ENCODE data around the gene FOXRED2. TPM values are rescaled to one million over a fixed set of nuclear protein-coding genes. Genes with fewer than 3 reads are reported as not detected.

Gene FOXRED2
- polyA plus RNA-seq, 1 experiment: 2.4 TPM

- Histone ChIP-seq H3K4me3 (ENCODE audit: low read depth, low read length) (no peak overlapping the region), H3K27ac (ENCODE audit: low read depth, low read length) (no peak overlapping the region), H3K9me3 (ENCODE audit: control insufficient read depth, insufficient read depth, low read length) (no peaks in the 10 kb centered on the region), H3K27me3 (ENCODE audit: control insufficient read depth, insufficient read depth, low read length) (peaks cover 27% of the 10 kb centered on the region)
- CTCF ChIA-PET: interaction anchor here (1.6 to 9.2 kb wide), 2 partner anchors 225 to 309 kb away, joined by 4 to 140 read pairs; no protein-coding TSS in a partner anchor
- TF ChIP-seq, protein P1, sequence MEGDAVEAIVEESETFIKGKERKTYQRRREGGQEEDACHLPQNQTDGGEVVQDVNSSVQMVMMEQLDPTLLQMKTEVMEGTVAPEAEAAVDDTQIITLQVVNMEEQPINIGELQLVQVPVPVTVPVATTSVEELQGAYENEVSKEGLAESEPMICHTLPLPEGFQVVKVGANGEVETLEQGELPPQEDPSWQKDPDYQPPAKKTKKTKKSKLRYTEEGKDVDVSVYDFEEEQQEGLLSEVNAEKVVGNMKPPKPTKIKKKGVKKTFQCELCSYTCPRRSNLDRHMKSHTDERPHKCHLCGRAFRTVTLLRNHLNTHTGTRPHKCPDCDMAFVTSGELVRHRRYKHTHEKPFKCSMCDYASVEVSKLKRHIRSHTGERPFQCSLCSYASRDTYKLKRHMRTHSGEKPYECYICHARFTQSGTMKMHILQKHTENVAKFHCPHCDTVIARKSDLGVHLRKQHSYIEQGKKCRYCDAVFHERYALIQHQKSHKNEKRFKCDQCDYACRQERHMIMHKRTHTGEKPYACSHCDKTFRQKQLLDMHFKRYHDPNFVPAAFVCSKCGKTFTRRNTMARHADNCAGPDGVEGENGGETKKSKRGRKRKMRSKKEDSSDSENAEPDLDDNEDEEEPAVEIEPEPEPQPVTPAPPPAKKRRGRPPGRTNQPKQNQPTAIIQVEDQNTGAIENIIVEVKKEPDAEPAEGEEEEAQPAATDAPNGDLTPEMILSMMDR (IDR thresholded peaks at IDR 0.05; ENCODE audit: low read depth, low read length): no peak
- DNase-seq (ENCODE audit: low read depth, low spot score): no peak
- POLR2A ChIA-PET: no interaction called here
These were observed 42.2 kb upstream of the FOXRED2 start for GRCh38 chr22:36549033-36549432.

GRCh38 chr22:36548606-36549005 is 41.8 kb upstream of the FOXRED2 start:
- TF ChIP-seq, protein P1 (IDR thresholded peaks at IDR 0.05; ENCODE audit: low read depth, low read length): no peak
- no peak overlapping the region for H3K4me3 ChIP-seq (ENCODE audit: low read depth, low read length)
- H3K9me3 ChIP-seq (ENCODE audit: control insufficient read depth, insufficient read depth, low read length): no peaks in the 10 kb centered on the region
- POLR2A ChIA-PET: no interaction called here
- H3K27ac ChIP-seq (ENCODE audit: low read depth, low read length): no peak overlapping the region
- H3K27me3 ChIP-seq (ENCODE audit: control insufficient read depth, insufficient read depth, low read length): peaks cover 25% of the 10 kb centered on the region
- DNase-seq (ENCODE audit: low read depth, low spot score): no peak
- CTCF ChIA-PET: interaction anchor here (9.2 kb wide), 1 partner anchor 309 kb away, joined by 140 read pairs; no protein-coding TSS in a partner anchor

DNA sequence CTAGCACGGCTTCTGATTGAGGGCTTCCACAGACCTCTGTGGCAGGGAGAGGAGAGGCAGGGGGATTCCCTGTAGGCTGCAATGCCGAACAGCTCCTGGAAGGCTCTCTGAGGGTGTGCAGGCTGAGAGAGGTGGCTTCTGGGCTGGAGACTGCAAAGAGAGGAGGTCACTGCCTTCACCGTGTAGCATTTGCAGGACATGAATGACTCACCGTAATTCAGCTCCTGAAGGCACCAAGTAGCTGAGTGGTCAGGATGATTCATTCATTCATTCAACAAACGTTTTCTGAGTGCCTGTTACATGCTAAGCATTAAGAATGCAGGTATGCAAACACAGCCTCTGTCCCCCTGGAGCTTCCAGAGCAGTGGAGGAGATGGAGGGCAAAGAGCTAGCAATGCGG is 40.1 kb upstream of the FOXRED2 start:
- Histone ChIP-seq H3K27ac (ENCODE audit: low read depth, low read length) (no peak overlapping the region), H3K27me3 (ENCODE audit: control insufficient read depth, insufficient read depth, low read length) (peaks cover 17% of the 10 kb centered on the region), H3K9me3 (ENCODE audit: control insufficient read depth, insufficient read depth, low read length) (no peaks in the 10 kb centered on the region), H3K4me3 (ENCODE audit: low read depth, low read length) (no peak overlapping the region)
- CTCF ChIA-PET: interaction anchor here (0.5 to 9.2 kb wide), 16 partner anchors 8 to 315 kb away, joined by 3 to 140 read pairs (median 4); partner anchors contain the start of gene IFT27
- POLR2A ChIA-PET: interaction anchor here (1.1 kb wide), 1 partner anchor 229 kb away, joined by 3 read pairs; the partner anchor contains the start of gene IFT27
- peak; percentile 47 for DNase-seq (ENCODE audit: low read depth, low spot score)
- TF ChIP-seq, protein P1 (IDR thresholded peaks at IDR 0.05; ENCODE audit: low read depth, low read length): 0 out of 2 replicates have a peak, but pooled peaks have one; percentile 2

- H3K27ac ChIP-seq (ENCODE audit: low read depth, low read length): no peak overlapping the region
- TF ChIP-seq, protein P1 (IDR thresholded peaks at IDR 0.05; ENCODE audit: low read depth, low read length): peak; percentile 58
- no peak for DNase-seq (ENCODE audit: low read depth, low spot score)
- no peaks in the 10 kb centered on the region for H3K9me3 ChIP-seq (ENCODE audit: control insufficient read depth, insufficient read depth, low read length)
- POLR2A ChIA-PET: interaction anchor here (0.6 to 1.1 kb wide), 2 partner anchors 230 to 436 kb away, joined by 3 to 9 read pairs; partner anchors contain the start of gene IFT27
- H3K4me3 ChIP-seq (ENCODE audit: low read depth, low read length): no peak overlapping the region
- CTCF ChIA-PET: interaction anchor here (0.5 to 9.2 kb wide), 16 partner anchors 9 to 315 kb away, joined by 3 to 140 read pairs (median 4); partner anchors contain the start of gene IFT27
- H3K27me3 ChIP-seq (ENCODE audit: control insufficient read depth, insufficient read depth, low read length): peaks cover 10% of the 10 kb centered on the region
These were observed 39.4 kb upstream of the FOXRED2 start for GRCh38 chr22:36546092-36546804.

DNA sequence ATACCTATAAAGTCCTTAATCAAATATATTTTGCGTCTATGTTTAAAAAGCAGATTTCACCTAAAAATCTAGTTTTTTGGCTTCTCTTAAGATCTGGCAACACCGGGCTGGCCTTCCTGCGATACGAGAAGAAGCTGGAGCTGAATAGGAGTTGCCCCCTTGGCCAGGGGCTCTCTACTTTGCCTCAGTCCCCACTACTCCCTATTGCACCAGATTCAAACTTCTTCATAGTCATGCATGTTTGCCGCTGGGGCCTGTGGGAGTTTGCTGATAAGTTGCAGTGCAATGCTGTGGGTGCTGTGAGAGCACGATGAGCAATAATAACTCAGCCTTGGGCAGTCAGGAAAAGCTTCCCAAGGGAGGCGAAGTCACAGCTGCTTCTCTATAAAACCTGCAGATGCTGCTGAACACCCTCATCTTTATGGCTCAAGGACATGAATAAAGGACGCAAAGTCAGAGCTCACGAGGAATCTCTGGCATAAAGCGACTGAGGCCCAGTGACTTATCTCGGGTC is 37.3 kb upstream of the FOXRED2 start:
- ChIA-PET CTCF (interaction anchor here (0.7 to 9.2 kb wide), 4 partner anchors 214 to 314 kb away, joined by 3 to 140 read pairs (median 24); partner anchors contain the start of gene IFT27), POLR2A (no interaction called here)
- TF ChIP-seq, protein P1 (IDR thresholded peaks at IDR 0.05; ENCODE audit: low read depth, low read length): no peak
- Histone ChIP-seq H3K27ac (ENCODE audit: low read depth, low read length) (no peak overlapping the region), H3K4me3 (ENCODE audit: low read depth, low read length) (no peak overlapping the region), H3K9me3 (ENCODE audit: control insufficient read depth, insufficient read depth, low read length) (no peaks in the 10 kb centered on the region), H3K27me3 (ENCODE audit: control insufficient read depth, insufficient read depth, low read length) (no peaks in the 10 kb centered on the region)
- DNase-seq (ENCODE audit: low read depth, low spot score): no peak

All from AG04450 (cell line).